Body of pancreas (tissue), 4 donors: ENCODE results near the gene SCYGR4.

Experiments used
- POLR2A ChIP-seq, 3 donors: fragments of 450-650 bp; IDR thresholded peaks; one replicate each; pipeline ENCODE4 v1.6.1; 2016; ENCODE audit warnings: antibody characterized with exemption in 3 of 3, mild to moderate bottlenecking in 2 of 3
- TF ChIP-seq, protein P1 (sequence below), 7 experiments: fragments of 450-650 bp in 4 of 7; fragments of 200-600 bp in 3 of 7; sonication (generic) in 3 of 7; IDR thresholded peaks; one replicate each; pipeline ENCODE4 v1.5.1; 2016 to 2019; ENCODE audit warnings: antibody characterized with exemption in 7 of 7

- TF ChIP-seq, protein P1, sequence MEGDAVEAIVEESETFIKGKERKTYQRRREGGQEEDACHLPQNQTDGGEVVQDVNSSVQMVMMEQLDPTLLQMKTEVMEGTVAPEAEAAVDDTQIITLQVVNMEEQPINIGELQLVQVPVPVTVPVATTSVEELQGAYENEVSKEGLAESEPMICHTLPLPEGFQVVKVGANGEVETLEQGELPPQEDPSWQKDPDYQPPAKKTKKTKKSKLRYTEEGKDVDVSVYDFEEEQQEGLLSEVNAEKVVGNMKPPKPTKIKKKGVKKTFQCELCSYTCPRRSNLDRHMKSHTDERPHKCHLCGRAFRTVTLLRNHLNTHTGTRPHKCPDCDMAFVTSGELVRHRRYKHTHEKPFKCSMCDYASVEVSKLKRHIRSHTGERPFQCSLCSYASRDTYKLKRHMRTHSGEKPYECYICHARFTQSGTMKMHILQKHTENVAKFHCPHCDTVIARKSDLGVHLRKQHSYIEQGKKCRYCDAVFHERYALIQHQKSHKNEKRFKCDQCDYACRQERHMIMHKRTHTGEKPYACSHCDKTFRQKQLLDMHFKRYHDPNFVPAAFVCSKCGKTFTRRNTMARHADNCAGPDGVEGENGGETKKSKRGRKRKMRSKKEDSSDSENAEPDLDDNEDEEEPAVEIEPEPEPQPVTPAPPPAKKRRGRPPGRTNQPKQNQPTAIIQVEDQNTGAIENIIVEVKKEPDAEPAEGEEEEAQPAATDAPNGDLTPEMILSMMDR (IDR thresholded peaks at IDR 0.05) = no peak
- no peak for TF ChIP-seq POLR2A (IDR thresholded peaks at IDR 0.05)
Measured at GRCh38 chr2:227607941-227608340, 9.4 kb upstream of the SCYGR4 start.
